Bronchial epithelial cell (primary cell): ENCODE data around the gene RBM25. TPM values are rescaled to one million over a fixed set of nuclear protein-coding genes. Genes with fewer than 3 reads are reported as not detected.

Experiments
- DNase-seq: peaks from one replicate; pipeline ENCODE4 v3.0.0-alpha.2; 2010; ENCODE audit warnings: low read depth
- FAIRE-seq: peaks from 2 replicates; lab custom pipeline; 2011; peaks lifted over from hg19 to GRCh38; lab: Jason Lieb, UNC
- H3K27me3 ChIP-seq: 2 replicates; pipeline ENCODE4 v1.5.1; 2011; ENCODE audit warnings: low read length; ENCODE audit not compliant: control insufficient read depth, insufficient read depth
- H3K36me3 ChIP-seq: 2 replicates; pipeline ENCODE4 v1.5.1; 2011; ENCODE audit warnings: low read length; ENCODE audit not compliant: control insufficient read depth, insufficient read depth
- H3K4me3 ChIP-seq: 2 replicates; pipeline ENCODE4 v1.5.1; 2011; ENCODE audit warnings: mild to moderate bottlenecking, low read depth, low read length, control low read depth
- CTCF ChIP-seq: IDR thresholded peaks from 2 replicates; pipeline ENCODE4 v1.5.1; 2011; ENCODE audit warnings: mild to moderate bottlenecking, moderate library complexity, low read length, control low read depth, inconsistent platforms; ENCODE audit not compliant: insufficient read depth, severe bottlenecking
- total RNA-seq: library from RNA; depleted of rRNA; stranded (reverse); fragments of >200 nt; gene quantifications from 2 replicates; pipeline ENCODE4 v1.2.1, GENCODE V29; 2014

The RBM25 gene
- total RNA-seq, 1 donor from 2014 or later: 20.5 TPM

- Histone ChIP-seq H3K27me3 (no peaks in the 10 kb centered on the region), H3K36me3 (peaks cover 1% of the 10 kb centered on the region), H3K4me3 (peak within 1 kb of the TSS; percentile 85)
- FAIRE-seq (no peak), DNase-seq (peak; percentile 80)
- no peak for TF ChIP-seq CTCF
Observed at GRCh38 chr14:73136387-73137225, 78.3 kb downstream of the RBM25 start, which contains the start of gene PSEN1. TSS of gene PSEN1 (plus strand) at chr14:73136507. CDS start at chr14:73148020, 11,513 bp downstream.

GRCh38 chr14:73140811-73141323 lies 82.5 kb downstream of the RBM25 start:
- peaks cover 1% of the 10 kb centered on the region for H3K36me3 ChIP-seq
- no peak for FAIRE-seq
- no peaks in the 10 kb centered on the region for H3K27me3 ChIP-seq
- TF ChIP-seq CTCF: no peak
- H3K4me3 ChIP-seq: no peak overlapping the region
- DNase-seq: no peak

GRCh38 chr14:73142216-73142615 lies 83.9 kb downstream of the RBM25 start:
- TF ChIP-seq CTCF: no peak
- FAIRE-seq (no peak), DNase-seq (no peak)
- Histone ChIP-seq H3K36me3 (peaks cover 1% of the 10 kb centered on the region), H3K4me3 (no peak overlapping the region), H3K27me3 (no peaks in the 10 kb centered on the region)

GRCh38 chr14:73143003-73143402 lies 84.7 kb downstream of the RBM25 start:
- DNase-seq (no peak), FAIRE-seq (no peak)
- Histone ChIP-seq H3K4me3 (no peak overlapping the region), H3K27me3 (no peaks in the 10 kb centered on the region), H3K36me3 (peaks cover 3% of the 10 kb centered on the region)
- no peak for TF ChIP-seq CTCF

GRCh38 chr14:73143617-73144016 lies 85.3 kb downstream of the RBM25 start:
- Histone ChIP-seq H3K27me3 (no peaks in the 10 kb centered on the region), H3K36me3 (peaks cover 7% of the 10 kb centered on the region), H3K4me3 (no peak overlapping the region)
- no peak for DNase-seq
- no peak for FAIRE-seq
- no peak for TF ChIP-seq CTCF
